GM23338 (cell line): Measurements from ENCODE around the gene CAMTA1. TPM values are rescaled to one million over a fixed set of nuclear protein-coding genes. Genes with fewer than 3 reads are reported as not detected.

Experiments
- ATAC-seq: fragments of 200-7000 bp; cut with Tn5 transposase; 3 replicates; pipeline ENCODE4 v1.9.1; 2020
- DNase-seq: peaks from one replicate; pipeline ENCODE4 v3.0.0-alpha.2; 2015; ENCODE audit warnings: low spot score
- H2AFZ ChIP-seq: fragments of 200-600 bp; sonication (generic); 2 replicates; pipeline ENCODE4 v1.8.0; 2016; ENCODE audit warnings: antibody characterized with exemption, mild to moderate bottlenecking, moderate library complexity
- H3F3A ChIP-seq: fragments of 200-600 bp; sonication (generic); replicated peaks from 2 replicates; pipeline ENCODE4 v1.8.0; 2017; ENCODE audit warnings: antibody characterized with exemption, mixed run types, low read depth
- H3K27ac ChIP-seq: fragments of 200-600 bp; sonication (generic); 2 replicates; pipeline ENCODE4 v1.6.1; 2016; ENCODE audit warnings: low read depth
- H3K27me3 ChIP-seq: fragments of 200-600 bp; sonication (generic); 2 replicates; pipeline ENCODE4 v1.8.0; 2016; ENCODE audit warnings: mild to moderate bottlenecking, mixed run types, moderate library complexity; ENCODE audit not compliant: insufficient read depth
- H3K36me3 ChIP-seq: fragments of 200-600 bp; sonication (generic); 2 replicates; pipeline ENCODE4 v1.8.0; 2016; ENCODE audit warnings: mild to moderate bottlenecking; ENCODE audit not compliant: insufficient read depth
- H3K4me1 ChIP-seq: fragments of 200-600 bp; sonication (generic); 2 replicates; pipeline ENCODE4 v1.8.0; 2016; ENCODE audit warnings: mild to moderate bottlenecking, moderate library complexity; ENCODE audit not compliant: insufficient read depth
- H3K4me2 ChIP-seq: fragments of 200-600 bp; sonication (generic); 2 replicates; pipeline ENCODE4 v1.7.1; 2017; ENCODE audit warnings: mixed run types
- H3K4me3 ChIP-seq: fragments of 200-600 bp; sonication (generic); 2 replicates; pipeline ENCODE4 v1.6.1; 2016; ENCODE audit warnings: mixed run types
- H3K79me2 ChIP-seq: fragments of 200-600 bp; sonication (generic); replicated peaks from 2 replicates; pipeline ENCODE4 v1.8.0; 2017; ENCODE audit warnings: mild to moderate bottlenecking; ENCODE audit not compliant: insufficient read depth
- H3K9me2 ChIP-seq: fragments of 200-600 bp; sonication (generic); 2 replicates; pipeline ENCODE4 v1.8.0; 2017; ENCODE audit not compliant: insufficient read depth
- H4K20me1 ChIP-seq: fragments of 200-600 bp; sonication (generic); replicated peaks from 2 replicates; pipeline ENCODE4 v1.8.0; 2017; ENCODE audit warnings: mild to moderate bottlenecking; ENCODE audit not compliant: insufficient read depth
- H3K27ac Mint-ChIP-seq: 2 replicates; pipeline ENCODE4 v1.8.0; 2020; ENCODE audit warnings: inconsistent platforms, mild to moderate bottlenecking, moderate library complexity, mixed read lengths
- H3K27me3 Mint-ChIP-seq: 3 replicates; pipeline ENCODE4 v1.8.0; 2022; ENCODE audit warnings: low read depth, mild to moderate bottlenecking, moderate library complexity, mixed read lengths, inconsistent platforms; ENCODE audit not compliant: insufficient read depth, poor library complexity
- H3K36me3 Mint-ChIP-seq: 3 replicates; pipeline ENCODE4 v1.8.0; 2021; ENCODE audit warnings: low read depth, mild to moderate bottlenecking, inconsistent platforms, moderate library complexity, mixed read lengths
- H3K4me1 Mint-ChIP-seq: 3 replicates; pipeline ENCODE4 v1.8.0; 2020; ENCODE audit warnings: mild to moderate bottlenecking, inconsistent platforms, mixed read lengths
- H3K4me3 Mint-ChIP-seq: 3 replicates; pipeline ENCODE4 v1.8.0; 2021; ENCODE audit warnings: moderate library complexity, mild to moderate bottlenecking, inconsistent platforms, mixed read lengths
- H3K9me3 Mint-ChIP-seq: 3 replicates; pipeline ENCODE4 v1.8.0; 2020; ENCODE audit warnings: moderate library complexity, mild to moderate bottlenecking, inconsistent platforms, mixed read lengths
- CREB1 ChIP-seq: fragments of 250-450 bp; sonication (Bioruptor Pico); IDR thresholded peaks from 2 replicates; pipeline ENCODE4 v1.5.0; 2020; ENCODE audit warnings: low read depth, mild to moderate bottlenecking, moderate library complexity
- ETS1 ChIP-seq: IDR thresholded peaks from 2 replicates; pipeline ENCODE4 v1.6.1; 2016; ENCODE audit warnings: antibody characterized with exemption
- EZH2 ChIP-seq: fragments of 200-600 bp; sonication (generic); IDR thresholded peaks from one replicate; pipeline ENCODE4 v1.8.0; 2017; ENCODE audit warnings: antibody characterized with exemption, mild to moderate bottlenecking, low read depth; ENCODE audit not compliant: unreplicated experiment
- EZH2phosphoT487 ChIP-seq: fragments of 200-600 bp; sonication (generic); IDR thresholded peaks from one replicate; pipeline ENCODE4 v1.8.1; 2018; ENCODE audit warnings: antibody characterized with exemption; ENCODE audit not compliant: unreplicated experiment
- JUNB ChIP-seq: IDR thresholded peaks from one replicate; pipeline ENCODE4 v1.6.1; 2016; ENCODE audit warnings: antibody characterized with exemption; ENCODE audit not compliant: unreplicated experiment
- NANOG ChIP-seq: IDR thresholded peaks from 2 replicates; pipeline ENCODE4 v1.6.1; 2016; ENCODE audit warnings: antibody characterized with exemption, borderline replicate concordance
- POLR2AphosphoS5 ChIP-seq: IDR thresholded peaks from 2 replicates; pipeline ENCODE4 v1.6.1; 2016; ENCODE audit warnings: antibody characterized with exemption, low read depth
- STAT1 ChIP-seq: IDR thresholded peaks from one replicate; pipeline ENCODE4 v1.6.1; 2016; ENCODE audit warnings: antibody characterized with exemption; ENCODE audit not compliant: unreplicated experiment
- ZNF114 ChIP-seq: fragments of 250-450 bp; sonication (Bioruptor Pico); IDR thresholded peaks from 2 replicates; pipeline ENCODE4 v1.5.0; 2020; ENCODE audit warnings: mild to moderate bottlenecking, moderate library complexity
- ZNF331 ChIP-seq: fragments of 250-450 bp; sonication (Bioruptor Pico); IDR thresholded peaks from 2 replicates; pipeline ENCODE4 v1.5.0; 2020; ENCODE audit warnings: low read depth, mild to moderate bottlenecking, moderate library complexity
- polyA plus RNA-seq: library from polyadenylated mRNA; unstranded; fragments of >200 nt; fragmentation: Nextera tagmentation; extraction: Ambion mirVana; gene quantifications from 2 replicates; pipeline ENCODE4 v1.2.1, GENCODE V29; 2016
- total RNA-seq: library from RNA; depleted of rRNA; stranded (reverse); fragments of >200 nt; shearing (Covaris generic); gene quantifications from 2 replicates; pipeline ENCODE4 v1.2.3, GENCODE V29; 2014
- TF ChIP-seq, protein P1 (sequence below): fragments of 250-450 bp; sonication (Bioruptor Pico); IDR thresholded peaks from 2 replicates; pipeline ENCODE4 v1.5.0; 2020; ENCODE audit warnings: mild to moderate bottlenecking, moderate library complexity
- TF ChIP-seq, protein P2 (sequence below): IDR thresholded peaks from one replicate; pipeline ENCODE4 v1.6.1; 2018; ENCODE audit warnings: antibody characterized with exemption; ENCODE audit not compliant: unreplicated experiment
- TF ChIP-seq, protein P3 (sequence below), 2 experiments: fragments of 200-600 bp in 1 of 2; sonication (generic) in 1 of 2; conservative IDR thresholded peaks; 2 replicates each; pipeline versions ENCODE4 v1.5.1 to v1.6.1; 2016 to 2017; ENCODE audit warnings: antibody characterized with exemption in 2 of 2, low read depth in 2 of 2, mild to moderate bottlenecking in 2 of 2, moderate library complexity in 1 of 2

Gene CAMTA1
- total and polyA plus RNA-seq, 2 experiments from 2014 or later: 115 to 519 TPM

- ATAC-seq (no peak), DNase-seq (no peak)
- H3K4me2 ChIP-seq: no peak overlapping the region
- no peak overlapping the region for H3K27ac ChIP-seq
- Mint-ChIP-seq H3K4me1 (peaks cover 13% of the 10 kb centered on the region), H3K4me3 (no peak overlapping the region), H3K27ac (no peak overlapping the region), H3K36me3 (no peaks in the 10 kb centered on the region), H3K9me3 (no peaks in the 10 kb centered on the region), H3K27me3 (peaks cover 17% of the 10 kb centered on the region)
- no peaks in the 10 kb centered on the region for H3K36me3 ChIP-seq
- no peak for TF ChIP-seq CREB1
- no peak for TF ChIP-seq STAT1
- TF ChIP-seq, protein P1, sequence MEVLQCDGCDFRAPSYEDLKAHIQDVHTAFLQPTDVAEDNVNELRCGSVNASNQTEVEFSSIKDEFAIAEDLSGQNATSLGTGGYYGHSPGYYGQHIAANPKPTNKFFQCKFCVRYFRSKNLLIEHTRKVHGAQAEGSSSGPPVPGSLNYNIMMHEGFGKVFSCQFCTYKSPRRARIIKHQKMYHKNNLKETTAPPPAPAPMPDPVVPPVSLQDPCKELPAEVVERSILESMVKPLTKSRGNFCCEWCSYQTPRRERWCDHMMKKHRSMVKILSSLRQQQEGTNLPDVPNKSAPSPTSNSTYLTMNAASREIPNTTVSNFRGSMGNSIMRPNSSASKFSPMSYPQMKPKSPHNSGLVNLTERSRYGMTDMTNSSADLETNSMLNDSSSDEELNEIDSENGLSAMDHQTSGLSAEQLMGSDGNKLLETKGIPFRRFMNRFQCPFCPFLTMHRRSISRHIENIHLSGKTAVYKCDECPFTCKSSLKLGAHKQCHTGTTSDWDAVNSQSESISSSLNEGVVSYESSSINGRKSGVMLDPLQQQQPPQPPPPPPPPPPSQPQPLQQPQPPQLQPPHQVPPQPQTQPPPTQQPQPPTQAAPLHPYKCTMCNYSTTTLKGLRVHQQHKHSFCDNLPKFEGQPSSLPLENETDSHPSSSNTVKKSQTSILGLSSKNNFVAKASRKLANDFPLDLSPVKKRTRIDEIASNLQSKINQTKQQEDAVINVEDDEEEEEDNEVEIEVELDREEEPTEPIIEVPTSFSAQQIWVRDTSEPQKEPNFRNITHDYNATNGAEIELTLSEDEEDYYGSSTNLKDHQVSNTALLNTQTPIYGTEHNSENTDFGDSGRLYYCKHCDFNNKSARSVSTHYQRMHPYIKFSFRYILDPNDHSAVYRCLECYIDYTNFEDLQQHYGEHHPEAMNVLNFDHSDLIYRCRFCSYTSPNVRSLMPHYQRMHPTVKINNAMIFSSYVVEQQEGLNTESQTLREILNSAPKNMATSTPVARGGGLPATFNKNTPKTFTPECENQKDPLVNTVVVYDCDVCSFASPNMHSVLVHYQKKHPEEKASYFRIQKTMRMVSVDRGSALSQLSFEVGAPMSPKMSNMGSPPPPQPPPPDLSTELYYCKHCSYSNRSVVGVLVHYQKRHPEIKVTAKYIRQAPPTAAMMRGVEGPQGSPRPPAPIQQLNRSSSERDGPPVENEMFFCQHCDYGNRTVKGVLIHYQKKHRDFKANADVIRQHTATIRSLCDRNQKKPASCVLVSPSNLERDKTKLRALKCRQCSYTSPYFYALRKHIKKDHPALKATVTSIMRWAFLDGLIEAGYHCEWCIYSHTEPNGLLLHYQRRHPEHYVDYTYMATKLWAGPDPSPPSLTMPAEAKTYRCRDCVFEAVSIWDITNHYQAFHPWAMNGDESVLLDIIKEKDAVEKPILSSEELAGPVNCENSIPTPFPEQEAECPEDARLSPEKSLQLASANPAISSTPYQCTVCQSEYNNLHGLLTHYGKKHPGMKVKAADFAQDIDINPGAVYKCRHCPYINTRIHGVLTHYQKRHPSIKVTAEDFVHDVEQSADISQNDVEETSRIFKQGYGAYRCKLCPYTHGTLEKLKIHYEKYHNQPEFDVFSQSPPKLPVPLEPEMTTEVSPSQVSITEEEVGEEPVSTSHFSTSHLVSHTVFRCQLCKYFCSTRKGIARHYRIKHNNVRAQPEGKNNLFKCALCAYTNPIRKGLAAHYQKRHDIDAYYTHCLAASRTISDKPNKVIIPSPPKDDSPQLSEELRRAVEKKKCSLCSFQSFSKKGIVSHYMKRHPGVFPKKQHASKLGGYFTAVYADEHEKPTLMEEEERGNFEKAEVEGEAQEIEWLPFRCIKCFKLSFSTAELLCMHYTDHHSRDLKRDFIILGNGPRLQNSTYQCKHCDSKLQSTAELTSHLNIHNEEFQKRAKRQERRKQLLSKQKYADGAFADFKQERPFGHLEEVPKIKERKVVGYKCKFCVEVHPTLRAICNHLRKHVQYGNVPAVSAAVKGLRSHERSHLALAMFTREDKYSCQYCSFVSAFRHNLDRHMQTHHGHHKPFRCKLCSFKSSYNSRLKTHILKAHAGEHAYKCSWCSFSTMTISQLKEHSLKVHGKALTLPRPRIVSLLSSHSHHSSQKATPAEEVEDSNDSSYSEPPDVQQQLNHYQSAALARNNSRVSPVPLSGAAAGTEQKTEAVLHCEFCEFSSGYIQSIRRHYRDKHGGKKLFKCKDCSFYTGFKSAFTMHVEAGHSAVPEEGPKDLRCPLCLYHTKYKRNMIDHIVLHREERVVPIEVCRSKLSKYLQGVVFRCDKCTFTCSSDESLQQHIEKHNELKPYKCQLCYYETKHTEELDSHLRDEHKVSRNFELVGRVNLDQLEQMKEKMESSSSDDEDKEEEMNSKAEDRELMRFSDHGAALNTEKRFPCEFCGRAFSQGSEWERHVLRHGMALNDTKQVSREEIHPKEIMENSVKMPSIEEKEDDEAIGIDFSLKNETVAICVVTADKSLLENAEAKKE (CRISPR knock-in tag): no peak
- no peak for TF ChIP-seq EZH2
- TF ChIP-seq ETS1: no peak
- TF ChIP-seq ZNF114: no peak
- no peak for TF ChIP-seq EZH2phosphoT487
- no peak for TF ChIP-seq POLR2AphosphoS5
- TF ChIP-seq, protein P2, sequence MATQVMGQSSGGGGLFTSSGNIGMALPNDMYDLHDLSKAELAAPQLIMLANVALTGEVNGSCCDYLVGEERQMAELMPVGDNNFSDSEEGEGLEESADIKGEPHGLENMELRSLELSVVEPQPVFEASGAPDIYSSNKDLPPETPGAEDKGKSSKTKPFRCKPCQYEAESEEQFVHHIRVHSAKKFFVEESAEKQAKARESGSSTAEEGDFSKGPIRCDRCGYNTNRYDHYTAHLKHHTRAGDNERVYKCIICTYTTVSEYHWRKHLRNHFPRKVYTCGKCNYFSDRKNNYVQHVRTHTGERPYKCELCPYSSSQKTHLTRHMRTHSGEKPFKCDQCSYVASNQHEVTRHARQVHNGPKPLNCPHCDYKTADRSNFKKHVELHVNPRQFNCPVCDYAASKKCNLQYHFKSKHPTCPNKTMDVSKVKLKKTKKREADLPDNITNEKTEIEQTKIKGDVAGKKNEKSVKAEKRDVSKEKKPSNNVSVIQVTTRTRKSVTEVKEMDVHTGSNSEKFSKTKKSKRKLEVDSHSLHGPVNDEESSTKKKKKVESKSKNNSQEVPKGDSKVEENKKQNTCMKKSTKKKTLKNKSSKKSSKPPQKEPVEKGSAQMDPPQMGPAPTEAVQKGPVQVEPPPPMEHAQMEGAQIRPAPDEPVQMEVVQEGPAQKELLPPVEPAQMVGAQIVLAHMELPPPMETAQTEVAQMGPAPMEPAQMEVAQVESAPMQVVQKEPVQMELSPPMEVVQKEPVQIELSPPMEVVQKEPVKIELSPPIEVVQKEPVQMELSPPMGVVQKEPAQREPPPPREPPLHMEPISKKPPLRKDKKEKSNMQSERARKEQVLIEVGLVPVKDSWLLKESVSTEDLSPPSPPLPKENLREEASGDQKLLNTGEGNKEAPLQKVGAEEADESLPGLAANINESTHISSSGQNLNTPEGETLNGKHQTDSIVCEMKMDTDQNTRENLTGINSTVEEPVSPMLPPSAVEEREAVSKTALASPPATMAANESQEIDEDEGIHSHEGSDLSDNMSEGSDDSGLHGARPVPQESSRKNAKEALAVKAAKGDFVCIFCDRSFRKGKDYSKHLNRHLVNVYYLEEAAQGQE: no peak
- no peak for TF ChIP-seq JUNB
- TF ChIP-seq NANOG: no peak
- no peak for TF ChIP-seq ZNF331
- TF ChIP-seq, protein P3, sequence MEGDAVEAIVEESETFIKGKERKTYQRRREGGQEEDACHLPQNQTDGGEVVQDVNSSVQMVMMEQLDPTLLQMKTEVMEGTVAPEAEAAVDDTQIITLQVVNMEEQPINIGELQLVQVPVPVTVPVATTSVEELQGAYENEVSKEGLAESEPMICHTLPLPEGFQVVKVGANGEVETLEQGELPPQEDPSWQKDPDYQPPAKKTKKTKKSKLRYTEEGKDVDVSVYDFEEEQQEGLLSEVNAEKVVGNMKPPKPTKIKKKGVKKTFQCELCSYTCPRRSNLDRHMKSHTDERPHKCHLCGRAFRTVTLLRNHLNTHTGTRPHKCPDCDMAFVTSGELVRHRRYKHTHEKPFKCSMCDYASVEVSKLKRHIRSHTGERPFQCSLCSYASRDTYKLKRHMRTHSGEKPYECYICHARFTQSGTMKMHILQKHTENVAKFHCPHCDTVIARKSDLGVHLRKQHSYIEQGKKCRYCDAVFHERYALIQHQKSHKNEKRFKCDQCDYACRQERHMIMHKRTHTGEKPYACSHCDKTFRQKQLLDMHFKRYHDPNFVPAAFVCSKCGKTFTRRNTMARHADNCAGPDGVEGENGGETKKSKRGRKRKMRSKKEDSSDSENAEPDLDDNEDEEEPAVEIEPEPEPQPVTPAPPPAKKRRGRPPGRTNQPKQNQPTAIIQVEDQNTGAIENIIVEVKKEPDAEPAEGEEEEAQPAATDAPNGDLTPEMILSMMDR (conservative IDR thresholded peaks at IDR 0.05; ENCODE audit: low read depth in 2 of 2): no peak
- H2AFZ ChIP-seq: no peak overlapping the region
- no peaks in the 10 kb centered on the region for H3K27me3 ChIP-seq
- no peaks in the 10 kb centered on the region for H3F3A ChIP-seq
- no peaks in the 10 kb centered on the region for H3K79me2 ChIP-seq
- no peaks in the 10 kb centered on the region for H3K9me2 ChIP-seq
- no peaks in the 10 kb centered on the region for H3K4me1 ChIP-seq
- no peak overlapping the region for H3K4me3 ChIP-seq
- H4K20me1 ChIP-seq: no peaks in the 10 kb centered on the region
These were observed 848.4 kb downstream of the CAMTA1 start for GRCh38 chr1:7633506-7634245.
